ENCODE results near the gene PPP6R1.

The PPP6R1 gene

DNA sequence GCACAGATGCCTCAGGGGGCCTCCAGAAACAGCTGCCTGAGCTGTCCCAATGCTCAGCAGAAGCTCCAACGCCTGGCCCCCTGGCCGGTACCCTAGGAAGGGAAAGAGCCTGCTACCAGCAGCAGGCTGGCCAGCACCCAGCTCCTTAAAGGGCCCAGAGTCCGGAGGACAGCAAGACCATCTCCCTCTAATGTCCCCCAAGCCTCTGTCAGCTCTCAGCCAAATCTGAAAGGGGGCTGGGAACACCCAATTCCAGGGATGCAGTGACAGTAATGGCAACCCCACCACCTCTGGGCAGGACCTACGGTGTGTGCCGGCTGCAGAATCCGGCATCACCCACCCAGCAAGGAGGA is 4.2 kb downstream of the PPP6R1 start:
- H3K4me3 ChIP-seq (ENCODE audit: low read depth, low read length), result no peak overlapping the region
- in situ Hi-C loops (cut with HindIII; ENCODE audit: low pct_ligation_motif_present, low sequenced_read_pairs), result no loop called here

DNA sequence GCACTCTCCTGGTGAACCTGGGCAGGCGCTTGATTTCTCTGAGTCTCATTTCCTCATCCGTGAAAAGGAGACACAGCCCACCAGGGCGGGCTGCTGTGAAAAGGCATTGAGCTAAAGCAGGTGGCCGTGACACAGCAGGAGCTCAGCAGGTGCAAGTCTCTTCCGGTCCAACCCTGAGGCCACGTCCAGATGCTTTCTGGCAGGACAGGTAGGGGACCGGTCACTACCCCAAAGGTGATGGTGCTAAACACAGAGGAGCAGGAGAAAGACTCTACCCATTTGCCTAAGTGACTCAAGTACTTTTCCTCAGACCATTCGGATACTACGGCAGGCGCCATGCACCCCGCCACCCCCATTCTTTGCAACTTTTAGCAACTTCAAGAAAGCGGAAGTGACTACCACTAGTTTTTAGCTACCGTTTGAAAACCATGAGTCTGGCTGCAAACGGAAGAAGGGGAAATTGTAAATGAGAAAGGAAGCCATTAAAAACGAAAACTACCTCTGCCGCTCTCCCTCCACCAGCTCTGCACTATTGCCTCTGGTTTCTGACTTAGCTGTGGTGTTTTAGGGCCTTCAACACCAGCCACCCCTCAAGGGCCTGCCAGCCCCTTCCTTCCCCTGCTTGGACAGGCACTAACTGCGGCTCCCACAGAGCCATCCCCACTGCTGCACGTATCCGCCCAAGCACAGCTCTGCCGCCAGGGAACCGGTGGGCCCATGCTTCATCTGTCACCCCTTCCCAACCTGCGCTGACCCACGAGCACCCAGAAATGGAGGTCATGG is 4.8 kb downstream of the PPP6R1 start:
- Histone ChIP-seq H3K27me3 (replicated peaks) (no peaks in the 10 kb centered on the region), H3K27ac (no peak overlapping the region), H3K36me3 (replicated peaks) (no peaks in the 10 kb centered on the region), H3K4me3 (ENCODE audit: low read depth, low read length) (no peak overlapping the region)
- no peak for DNase-seq
- TF ChIP-seq, protein P1, sequence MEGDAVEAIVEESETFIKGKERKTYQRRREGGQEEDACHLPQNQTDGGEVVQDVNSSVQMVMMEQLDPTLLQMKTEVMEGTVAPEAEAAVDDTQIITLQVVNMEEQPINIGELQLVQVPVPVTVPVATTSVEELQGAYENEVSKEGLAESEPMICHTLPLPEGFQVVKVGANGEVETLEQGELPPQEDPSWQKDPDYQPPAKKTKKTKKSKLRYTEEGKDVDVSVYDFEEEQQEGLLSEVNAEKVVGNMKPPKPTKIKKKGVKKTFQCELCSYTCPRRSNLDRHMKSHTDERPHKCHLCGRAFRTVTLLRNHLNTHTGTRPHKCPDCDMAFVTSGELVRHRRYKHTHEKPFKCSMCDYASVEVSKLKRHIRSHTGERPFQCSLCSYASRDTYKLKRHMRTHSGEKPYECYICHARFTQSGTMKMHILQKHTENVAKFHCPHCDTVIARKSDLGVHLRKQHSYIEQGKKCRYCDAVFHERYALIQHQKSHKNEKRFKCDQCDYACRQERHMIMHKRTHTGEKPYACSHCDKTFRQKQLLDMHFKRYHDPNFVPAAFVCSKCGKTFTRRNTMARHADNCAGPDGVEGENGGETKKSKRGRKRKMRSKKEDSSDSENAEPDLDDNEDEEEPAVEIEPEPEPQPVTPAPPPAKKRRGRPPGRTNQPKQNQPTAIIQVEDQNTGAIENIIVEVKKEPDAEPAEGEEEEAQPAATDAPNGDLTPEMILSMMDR (IDR thresholded peaks at IDR 0.05; ENCODE audit: low read depth, low read length, missing control alignments), result no peak
- in situ Hi-C loops (cut with HindIII; ENCODE audit: low pct_ligation_motif_present, low sequenced_read_pairs), result no loop called here

More for the DNA sequence above, 4.2 kb downstream of the PPP6R1 start:
- no peak for DNase-seq
- no peak overlapping the region for H3K27ac ChIP-seq
- TF ChIP-seq, protein P1 (IDR thresholded peaks at IDR 0.05; ENCODE audit: low read depth, low read length, missing control alignments), result no peak
- H3K27me3 ChIP-seq (replicated peaks), result no peaks in the 10 kb centered on the region
- no peaks in the 10 kb centered on the region for H3K36me3 ChIP-seq (replicated peaks)

DNA sequence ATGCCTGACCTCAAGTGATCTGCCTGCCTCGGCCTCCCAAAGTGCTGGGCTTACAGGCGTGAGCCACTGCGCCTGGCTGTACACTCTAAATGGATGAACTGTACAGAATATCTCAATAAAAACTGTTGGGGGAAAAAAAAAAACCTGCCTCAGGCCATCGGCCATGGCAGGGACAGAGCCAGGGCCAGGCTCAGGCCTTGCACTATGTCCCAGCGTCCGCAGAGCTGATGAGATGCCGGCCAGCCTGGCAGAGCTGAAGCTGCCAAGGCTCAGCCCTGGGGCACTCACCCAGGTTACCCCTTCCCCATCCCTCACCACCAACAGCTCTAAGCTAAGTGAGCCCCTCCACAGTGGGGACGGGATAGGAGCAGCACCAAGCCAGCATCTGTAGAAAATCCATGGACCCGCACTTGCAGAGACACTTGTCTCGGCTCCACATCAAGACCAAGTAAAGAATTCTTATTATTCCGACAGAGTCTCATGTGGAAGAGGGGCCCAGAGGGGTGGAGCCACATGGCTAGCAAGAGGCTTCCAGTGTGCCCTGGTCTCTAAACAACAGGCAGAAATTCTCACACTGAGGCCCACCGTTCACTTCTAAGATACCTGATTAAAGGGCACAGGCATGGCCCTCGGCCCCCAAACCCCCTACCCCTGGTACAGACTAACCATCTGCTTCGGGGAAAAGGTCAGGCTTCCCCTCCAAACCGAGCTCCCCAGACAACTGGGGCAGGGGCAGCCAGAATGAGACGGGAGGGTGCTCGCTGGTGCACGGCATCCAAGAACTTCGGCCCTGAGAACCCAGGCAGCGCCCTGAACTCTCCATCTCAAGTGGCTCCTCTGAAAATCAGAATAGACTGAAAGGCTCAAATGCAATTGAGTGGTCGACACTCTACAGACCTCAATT is 5.8 kb downstream of the PPP6R1 start:
- in situ Hi-C loops (cut with HindIII; ENCODE audit: low pct_ligation_motif_present, low sequenced_read_pairs), result no loop called here
- Histone ChIP-seq H3K4me3 (ENCODE audit: low read depth, low read length) (no peak overlapping the region), H3K27ac (no peak overlapping the region), H3K36me3 (replicated peaks) (no peaks in the 10 kb centered on the region), H3K27me3 (replicated peaks) (no peaks in the 10 kb centered on the region)
- TF ChIP-seq, protein P1 (IDR thresholded peaks at IDR 0.05; ENCODE audit: low read depth, low read length, missing control alignments), result no peak
- no peak for DNase-seq

DNA sequence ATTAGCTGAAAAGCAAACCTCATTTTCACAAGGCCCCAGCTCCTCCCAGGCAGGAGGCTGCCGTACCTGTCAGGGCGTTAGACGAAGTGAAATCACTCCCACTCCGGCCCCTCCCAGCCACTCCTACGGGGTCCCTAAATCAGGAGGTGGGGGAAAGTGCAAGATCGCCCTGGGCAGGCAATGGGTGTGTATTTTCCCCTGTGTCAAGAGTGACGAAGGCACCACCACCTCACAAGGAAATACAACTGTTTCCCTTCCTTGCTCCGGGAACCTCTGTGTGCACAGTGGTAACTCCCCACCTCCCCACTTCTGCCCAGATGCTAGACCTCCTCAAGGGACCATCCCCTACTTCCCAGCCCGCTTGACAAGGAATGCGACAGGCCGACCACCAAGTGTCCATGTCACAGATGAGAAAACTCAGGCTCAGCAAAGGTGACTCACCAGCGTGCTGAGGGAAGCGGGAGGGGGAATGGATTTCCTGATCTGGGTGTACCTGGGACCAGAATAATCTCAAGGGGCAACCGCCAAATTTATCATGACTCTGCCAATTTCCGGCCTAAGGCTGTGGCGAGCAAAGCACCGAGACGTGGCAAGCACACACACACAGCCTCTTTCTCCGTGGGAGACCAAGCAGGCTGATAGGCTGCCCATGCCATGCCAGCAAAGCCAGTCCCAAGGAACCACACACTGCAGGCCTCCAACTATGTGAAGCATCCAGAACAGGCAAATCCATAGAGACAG is 7.3 kb downstream of the PPP6R1 start:
- TF ChIP-seq, protein P1 (IDR thresholded peaks at IDR 0.05; ENCODE audit: low read depth, low read length, missing control alignments), result no peak
- Histone ChIP-seq H3K27me3 (replicated peaks) (no peaks in the 10 kb centered on the region), H3K27ac (no peak overlapping the region), H3K4me3 (ENCODE audit: low read depth, low read length) (no peak overlapping the region), H3K36me3 (replicated peaks) (peaks cover 2% of the 10 kb centered on the region)
- DNase-seq, result peak; percentile 14
- in situ Hi-C loops (cut with HindIII; ENCODE audit: low pct_ligation_motif_present, low sequenced_read_pairs), result no loop called here

DNA sequence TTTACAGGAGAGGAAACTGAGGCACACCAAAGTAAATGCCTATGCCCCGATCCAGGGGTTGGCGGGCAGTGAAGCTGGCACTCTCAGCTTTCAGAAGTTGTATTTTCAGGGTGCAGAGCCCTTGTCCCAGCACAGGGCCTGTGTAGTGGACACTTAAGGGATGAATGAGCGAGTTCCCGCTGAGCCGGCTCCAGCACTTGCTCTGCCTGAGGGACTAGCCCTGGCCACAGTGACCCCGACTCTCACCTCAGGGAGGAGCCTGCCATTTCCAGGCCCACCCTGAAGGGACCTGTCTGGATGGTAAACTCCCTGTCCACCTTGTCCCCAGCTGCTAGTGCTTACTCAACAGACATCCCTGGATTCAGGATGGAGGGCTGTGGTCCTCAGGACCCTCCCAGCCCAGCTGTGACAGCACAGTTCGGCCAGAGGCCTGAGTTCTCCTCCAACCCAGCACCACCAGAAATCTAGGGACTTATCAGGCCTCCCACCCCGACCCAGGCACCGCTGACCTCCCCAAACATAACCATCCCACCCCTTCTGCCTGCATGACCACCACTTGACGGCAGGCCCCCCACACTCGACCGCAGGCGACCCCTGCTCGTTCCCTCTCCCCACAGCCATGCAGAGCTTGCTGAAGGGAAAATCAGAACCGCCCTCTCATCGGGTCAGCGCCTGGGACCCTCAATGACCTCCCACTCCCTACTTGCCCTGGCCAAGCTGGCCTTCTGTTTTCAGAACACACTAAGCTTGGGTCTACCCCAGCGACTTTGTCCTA is 8.4 kb downstream of the PPP6R1 start:
- TF ChIP-seq, protein P1 (IDR thresholded peaks at IDR 0.05; ENCODE audit: low read depth, low read length, missing control alignments), result no peak
- Histone ChIP-seq H3K27ac (no peak overlapping the region), H3K36me3 (replicated peaks) (peaks cover 5% of the 10 kb centered on the region), H3K27me3 (replicated peaks) (no peaks in the 10 kb centered on the region), H3K4me3 (ENCODE audit: low read depth, low read length) (no peak overlapping the region)
- in situ Hi-C loops (cut with HindIII; ENCODE audit: low pct_ligation_motif_present, low sequenced_read_pairs), result no loop called here
- DNase-seq, result no peak

Data from brain microvascular endothelial cell (primary cell).